SU-DHL-6 (cell line): ENCODE results near the gene KRTAP12-1.

Source experiments
- H2AFZ ChIP-seq: fragments of 200-600 bp; sonication (generic); 2 replicates; pipeline ENCODE4 v1.6.1; 2014; ENCODE audit warnings: low read depth, mild to moderate bottlenecking, moderate library complexity, mixed read lengths, antibody characterized with exemption, low read length; ENCODE audit not compliant: severe bottlenecking
- H3F3A ChIP-seq: fragments of 200-600 bp; shearing (Covaris generic); 2 replicates; pipeline ENCODE4 v1.6.0; 2016; ENCODE audit warnings: antibody characterized with exemption, mild to moderate bottlenecking; ENCODE audit not compliant: insufficient read depth
- H3K27ac ChIP-seq: fragments of 200-600 bp; sonication (generic); 2 replicates; pipeline ENCODE4 v1.5.1; 2016; ENCODE audit warnings: low read depth, mild to moderate bottlenecking, low read length, moderate library complexity, mixed read lengths
- H3K27me3 ChIP-seq: fragments of 200-600 bp; sonication (generic), shearing (Covaris generic); 2 replicates; pipeline ENCODE4 v1.6.0; 2014; ENCODE audit warnings: mild to moderate bottlenecking, low read length
- H3K36me3 ChIP-seq: fragments of 200-600 bp; sonication (generic); 2 replicates; pipeline ENCODE4 v1.6.1; 2014; ENCODE audit warnings: mild to moderate bottlenecking, low read length, mixed read lengths
- H3K4me2 ChIP-seq: fragments of 300-600, 200-600 bp; shearing (Covaris generic), sonication (generic); 2 replicates; pipeline ENCODE4 v1.6.0; 2014; ENCODE audit warnings: low read length, low read depth, mild to moderate bottlenecking; ENCODE audit not compliant: poor library complexity, severe bottlenecking
- H3K4me3 ChIP-seq: fragments of 200-600 bp; sonication (generic); 2 replicates; pipeline ENCODE4 v1.5.1; 2014; ENCODE audit warnings: antibody characterized with exemption, low read length, mild to moderate bottlenecking, mixed read lengths; ENCODE audit not compliant: insufficient read depth, poor library complexity, severe bottlenecking
- H3K79me2 ChIP-seq: fragments of 200-600 bp; sonication (generic); 2 replicates; pipeline ENCODE4 v1.6.1; 2014; ENCODE audit warnings: mild to moderate bottlenecking, low read length, moderate library complexity; ENCODE audit not compliant: insufficient read depth
- H3K9ac ChIP-seq: fragments of 200-600 bp; sonication (generic); 2 replicates; pipeline ENCODE4 v1.7.0; 2014; ENCODE audit warnings: mild to moderate bottlenecking, low read length
- H3K9me2 ChIP-seq: fragments of 200-600 bp; sonication (generic); replicated peaks from 2 replicates; pipeline ENCODE4 v1.6.1; 2014; ENCODE audit warnings: low read length; ENCODE audit not compliant: insufficient read depth
- H3K9me3 ChIP-seq: fragments of 200-600 bp; sonication (generic); 2 replicates; pipeline ENCODE4 v1.6.1; 2014; ENCODE audit warnings: low read length, mixed read lengths; ENCODE audit not compliant: insufficient read depth
- H4K20me1 ChIP-seq: fragments of 200-600 bp; sonication (generic); 2 replicates; pipeline ENCODE4 v1.6.1; 2014; ENCODE audit warnings: low read depth, mild to moderate bottlenecking, antibody characterized with exemption, low read length, moderate library complexity, mixed read lengths
- EZH2phosphoT487 ChIP-seq: fragments of 200-600 bp; sonication (generic), shearing (Covaris generic); conservative IDR thresholded peaks from 2 replicates; pipeline ENCODE4 v1.6.1; 2018; ENCODE audit warnings: mild to moderate bottlenecking, antibody characterized with exemption, low read length, moderate library complexity, mixed read lengths
- TF ChIP-seq, protein P1 (sequence below): fragments of 200-600 bp; sonication (generic); IDR thresholded peaks from one replicate; pipeline ENCODE4 v1.5.1; 2017; ENCODE audit warnings: antibody characterized with exemption, mild to moderate bottlenecking, low read length, moderate library complexity; ENCODE audit not compliant: insufficient read depth, poor library complexity, severe bottlenecking

Gene KRTAP12-1

DNA sequence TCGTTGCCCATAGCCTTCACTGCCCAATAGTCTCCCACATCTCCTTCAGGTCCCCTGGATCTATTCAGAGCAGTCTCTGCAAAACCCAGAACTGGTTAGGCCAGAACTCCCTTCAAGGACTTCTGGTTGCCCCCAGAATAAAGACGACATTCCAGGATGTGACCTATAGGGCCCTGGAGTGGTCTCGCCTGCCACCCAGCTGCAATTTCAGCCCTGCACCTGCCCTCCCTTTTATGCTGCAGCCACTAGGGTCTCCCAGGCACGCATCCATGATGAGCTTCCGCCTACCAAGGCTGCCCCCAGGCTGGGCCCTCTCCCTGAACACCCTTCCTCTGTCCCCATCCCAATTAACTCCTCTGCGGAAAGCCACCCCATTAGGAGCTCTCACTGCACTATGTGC is 36.6 kb upstream of the KRTAP12-1 start:
- no peak overlapping the region for H3K9ac ChIP-seq
- H3K4me3 ChIP-seq: no peak overlapping the region
- no peak overlapping the region for H3K4me2 ChIP-seq
- H2AFZ ChIP-seq: no peak overlapping the region
- 0 out of 2 replicates have a peak, but pooled peaks cover 4% of the 10 kb centered on the region for H3K27me3 ChIP-seq
- H3K9me2 ChIP-seq: no peaks in the 10 kb centered on the region
- no peaks in the 10 kb centered on the region for H3K36me3 ChIP-seq
- TF ChIP-seq, protein P1, sequence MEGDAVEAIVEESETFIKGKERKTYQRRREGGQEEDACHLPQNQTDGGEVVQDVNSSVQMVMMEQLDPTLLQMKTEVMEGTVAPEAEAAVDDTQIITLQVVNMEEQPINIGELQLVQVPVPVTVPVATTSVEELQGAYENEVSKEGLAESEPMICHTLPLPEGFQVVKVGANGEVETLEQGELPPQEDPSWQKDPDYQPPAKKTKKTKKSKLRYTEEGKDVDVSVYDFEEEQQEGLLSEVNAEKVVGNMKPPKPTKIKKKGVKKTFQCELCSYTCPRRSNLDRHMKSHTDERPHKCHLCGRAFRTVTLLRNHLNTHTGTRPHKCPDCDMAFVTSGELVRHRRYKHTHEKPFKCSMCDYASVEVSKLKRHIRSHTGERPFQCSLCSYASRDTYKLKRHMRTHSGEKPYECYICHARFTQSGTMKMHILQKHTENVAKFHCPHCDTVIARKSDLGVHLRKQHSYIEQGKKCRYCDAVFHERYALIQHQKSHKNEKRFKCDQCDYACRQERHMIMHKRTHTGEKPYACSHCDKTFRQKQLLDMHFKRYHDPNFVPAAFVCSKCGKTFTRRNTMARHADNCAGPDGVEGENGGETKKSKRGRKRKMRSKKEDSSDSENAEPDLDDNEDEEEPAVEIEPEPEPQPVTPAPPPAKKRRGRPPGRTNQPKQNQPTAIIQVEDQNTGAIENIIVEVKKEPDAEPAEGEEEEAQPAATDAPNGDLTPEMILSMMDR: no peak
- TF ChIP-seq EZH2phosphoT487: no peak
- H3K27ac ChIP-seq: no peak overlapping the region
- H3K79me2 ChIP-seq: no peaks in the 10 kb centered on the region
- no peaks in the 10 kb centered on the region for H3F3A ChIP-seq
- H4K20me1 ChIP-seq: no peaks in the 10 kb centered on the region
- no peaks in the 10 kb centered on the region for H3K9me3 ChIP-seq

DNA sequence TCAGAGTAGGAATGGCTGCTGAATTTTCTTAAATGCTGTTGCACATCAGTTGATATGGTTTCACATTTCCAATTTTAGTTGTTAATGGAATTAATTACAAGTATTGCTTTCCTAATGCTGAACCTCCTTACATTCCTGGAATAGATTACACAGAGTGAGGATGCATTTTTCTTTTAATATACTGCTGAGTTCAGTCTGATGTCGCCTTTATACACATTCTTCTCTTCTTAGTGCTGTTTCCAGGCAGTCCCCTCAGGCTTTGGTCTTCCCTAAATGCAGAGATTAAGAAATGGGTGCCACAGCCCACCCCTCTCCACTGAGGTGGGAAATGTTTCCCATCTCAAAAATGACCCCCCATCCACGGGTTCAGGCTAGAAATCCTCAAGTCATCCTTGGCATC is 36.1 kb upstream of the KRTAP12-1 start:
- Histone ChIP-seq H3K36me3 (no peaks in the 10 kb centered on the region), H3K27ac (no peak overlapping the region)

DNA sequence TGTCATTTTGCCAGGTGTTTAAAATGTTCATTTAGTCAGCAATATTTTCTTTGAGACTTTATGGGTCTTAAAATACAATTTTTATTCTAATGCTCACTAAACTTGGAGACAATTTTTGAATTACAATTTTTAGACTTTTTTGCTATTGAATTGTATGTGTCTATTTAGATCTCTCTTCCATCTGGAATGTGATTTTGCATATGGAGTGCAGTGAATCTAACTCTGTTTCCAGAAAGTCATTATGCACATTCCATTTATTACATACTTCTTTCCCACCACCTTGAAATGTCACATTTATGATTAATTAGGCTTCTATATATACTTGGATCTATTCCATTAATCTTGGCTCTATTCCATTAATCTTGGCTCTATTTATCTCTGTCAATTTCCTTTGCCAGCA is 35.0 kb upstream of the KRTAP12-1 start:
- H3K4me2 ChIP-seq: no peak overlapping the region
- 0 out of 2 replicates have a peak, but pooled peaks cover 4% of the 10 kb centered on the region for H3K27me3 ChIP-seq
- H3K36me3 ChIP-seq: no peaks in the 10 kb centered on the region
- no peak overlapping the region for H3K27ac ChIP-seq
- no peaks in the 10 kb centered on the region for H4K20me1 ChIP-seq
- H2AFZ ChIP-seq: no peak overlapping the region
- H3F3A ChIP-seq: no peaks in the 10 kb centered on the region
- no peak overlapping the region for H3K9ac ChIP-seq
- no peak overlapping the region for H3K4me3 ChIP-seq
- no peak for TF ChIP-seq EZH2phosphoT487
- TF ChIP-seq, protein P1: no peak
- H3K9me2 ChIP-seq: no peaks in the 10 kb centered on the region
- H3K79me2 ChIP-seq: no peaks in the 10 kb centered on the region
- H3K9me3 ChIP-seq: no peaks in the 10 kb centered on the region

More for the DNA sequence above, 36.1 kb upstream of the KRTAP12-1 start:
- no peaks in the 10 kb centered on the region for H3K9me3 ChIP-seq
- H3F3A ChIP-seq: no peaks in the 10 kb centered on the region
- no peaks in the 10 kb centered on the region for H4K20me1 ChIP-seq
- no peak overlapping the region for H3K4me2 ChIP-seq
- H3K4me3 ChIP-seq: no peak overlapping the region
- TF ChIP-seq EZH2phosphoT487: no peak
- TF ChIP-seq, protein P1: no peak
- H2AFZ ChIP-seq: no peak overlapping the region
- H3K9me2 ChIP-seq: no peaks in the 10 kb centered on the region
- H3K27me3 ChIP-seq: 0 out of 2 replicates have a peak, but pooled peaks cover 4% of the 10 kb centered on the region
- H3K9ac ChIP-seq: no peak overlapping the region
- no peaks in the 10 kb centered on the region for H3K79me2 ChIP-seq
